GM23338 (cell line): ENCODE data around the gene TUFT1. TPM values are rescaled to one million over a fixed set of nuclear protein-coding genes. Genes with fewer than 3 reads are reported as not detected.

Source experiments
- ATAC-seq: fragments of 200-7000 bp; cut with Tn5 transposase; 3 replicates; pipeline ENCODE4 v1.9.1; 2020
- DNase-seq: peaks from one replicate; pipeline ENCODE4 v3.0.0-alpha.2; 2015; ENCODE audit warnings: low spot score
- H2AFZ ChIP-seq: fragments of 200-600 bp; sonication (generic); 2 replicates; pipeline ENCODE4 v1.8.0; 2016; ENCODE audit warnings: antibody characterized with exemption, mild to moderate bottlenecking, moderate library complexity
- H3F3A ChIP-seq: fragments of 200-600 bp; sonication (generic); replicated peaks from 2 replicates; pipeline ENCODE4 v1.8.0; 2017; ENCODE audit warnings: antibody characterized with exemption, mixed run types, low read depth
- H3K27ac ChIP-seq: fragments of 200-600 bp; sonication (generic); 2 replicates; pipeline ENCODE4 v1.6.1; 2016; ENCODE audit warnings: low read depth
- H3K27me3 ChIP-seq: fragments of 200-600 bp; sonication (generic); 2 replicates; pipeline ENCODE4 v1.8.0; 2016; ENCODE audit warnings: mild to moderate bottlenecking, mixed run types, moderate library complexity; ENCODE audit not compliant: insufficient read depth
- H3K36me3 ChIP-seq: fragments of 200-600 bp; sonication (generic); 2 replicates; pipeline ENCODE4 v1.8.0; 2016; ENCODE audit warnings: mild to moderate bottlenecking; ENCODE audit not compliant: insufficient read depth
- H3K4me1 ChIP-seq: fragments of 200-600 bp; sonication (generic); 2 replicates; pipeline ENCODE4 v1.8.0; 2016; ENCODE audit warnings: mild to moderate bottlenecking, moderate library complexity; ENCODE audit not compliant: insufficient read depth
- H3K4me2 ChIP-seq: fragments of 200-600 bp; sonication (generic); 2 replicates; pipeline ENCODE4 v1.7.1; 2017; ENCODE audit warnings: mixed run types
- H3K4me3 ChIP-seq: fragments of 200-600 bp; sonication (generic); 2 replicates; pipeline ENCODE4 v1.6.1; 2016; ENCODE audit warnings: mixed run types
- H3K79me2 ChIP-seq: fragments of 200-600 bp; sonication (generic); replicated peaks from 2 replicates; pipeline ENCODE4 v1.8.0; 2017; ENCODE audit warnings: mild to moderate bottlenecking; ENCODE audit not compliant: insufficient read depth
- H3K9me2 ChIP-seq: fragments of 200-600 bp; sonication (generic); 2 replicates; pipeline ENCODE4 v1.8.0; 2017; ENCODE audit not compliant: insufficient read depth
- H4K20me1 ChIP-seq: fragments of 200-600 bp; sonication (generic); replicated peaks from 2 replicates; pipeline ENCODE4 v1.8.0; 2017; ENCODE audit warnings: mild to moderate bottlenecking; ENCODE audit not compliant: insufficient read depth
- H3K27ac Mint-ChIP-seq: 2 replicates; pipeline ENCODE4 v1.8.0; 2020; ENCODE audit warnings: inconsistent platforms, mild to moderate bottlenecking, moderate library complexity, mixed read lengths
- H3K27me3 Mint-ChIP-seq: 3 replicates; pipeline ENCODE4 v1.8.0; 2022; ENCODE audit warnings: low read depth, mild to moderate bottlenecking, moderate library complexity, mixed read lengths, inconsistent platforms; ENCODE audit not compliant: insufficient read depth, poor library complexity
- H3K36me3 Mint-ChIP-seq: 3 replicates; pipeline ENCODE4 v1.8.0; 2021; ENCODE audit warnings: low read depth, mild to moderate bottlenecking, inconsistent platforms, moderate library complexity, mixed read lengths
- H3K4me1 Mint-ChIP-seq: 3 replicates; pipeline ENCODE4 v1.8.0; 2020; ENCODE audit warnings: mild to moderate bottlenecking, inconsistent platforms, mixed read lengths
- H3K4me3 Mint-ChIP-seq: 3 replicates; pipeline ENCODE4 v1.8.0; 2021; ENCODE audit warnings: moderate library complexity, mild to moderate bottlenecking, inconsistent platforms, mixed read lengths
- H3K9me3 Mint-ChIP-seq: 3 replicates; pipeline ENCODE4 v1.8.0; 2020; ENCODE audit warnings: moderate library complexity, mild to moderate bottlenecking, inconsistent platforms, mixed read lengths
- CREB1 ChIP-seq: fragments of 250-450 bp; sonication (Bioruptor Pico); IDR thresholded peaks from 2 replicates; pipeline ENCODE4 v1.5.0; 2020; ENCODE audit warnings: low read depth, mild to moderate bottlenecking, moderate library complexity
- EZH2 ChIP-seq: fragments of 200-600 bp; sonication (generic); IDR thresholded peaks from one replicate; pipeline ENCODE4 v1.8.0; 2017; ENCODE audit warnings: antibody characterized with exemption, mild to moderate bottlenecking, low read depth; ENCODE audit not compliant: unreplicated experiment
- EZH2phosphoT487 ChIP-seq: fragments of 200-600 bp; sonication (generic); IDR thresholded peaks from one replicate; pipeline ENCODE4 v1.8.1; 2018; ENCODE audit warnings: antibody characterized with exemption; ENCODE audit not compliant: unreplicated experiment
- JUNB ChIP-seq: IDR thresholded peaks from one replicate; pipeline ENCODE4 v1.6.1; 2016; ENCODE audit warnings: antibody characterized with exemption; ENCODE audit not compliant: unreplicated experiment
- NANOG ChIP-seq: IDR thresholded peaks from 2 replicates; pipeline ENCODE4 v1.6.1; 2016; ENCODE audit warnings: antibody characterized with exemption, borderline replicate concordance
- POLR2AphosphoS5 ChIP-seq: IDR thresholded peaks from 2 replicates; pipeline ENCODE4 v1.6.1; 2016; ENCODE audit warnings: antibody characterized with exemption, low read depth
- STAT1 ChIP-seq: IDR thresholded peaks from one replicate; pipeline ENCODE4 v1.6.1; 2016; ENCODE audit warnings: antibody characterized with exemption; ENCODE audit not compliant: unreplicated experiment
- ZNF114 ChIP-seq: fragments of 250-450 bp; sonication (Bioruptor Pico); IDR thresholded peaks from 2 replicates; pipeline ENCODE4 v1.5.0; 2020; ENCODE audit warnings: mild to moderate bottlenecking, moderate library complexity
- ZNF331 ChIP-seq: fragments of 250-450 bp; sonication (Bioruptor Pico); IDR thresholded peaks from 2 replicates; pipeline ENCODE4 v1.5.0; 2020; ENCODE audit warnings: low read depth, mild to moderate bottlenecking, moderate library complexity
- polyA plus RNA-seq: library from polyadenylated mRNA; unstranded; fragments of >200 nt; fragmentation: Nextera tagmentation; extraction: Ambion mirVana; gene quantifications from 2 replicates; pipeline ENCODE4 v1.2.1, GENCODE V29; 2016
- total RNA-seq: library from RNA; depleted of rRNA; stranded (reverse); fragments of >200 nt; shearing (Covaris generic); gene quantifications from 2 replicates; pipeline ENCODE4 v1.2.3, GENCODE V29; 2014
- TF ChIP-seq, protein P1 (sequence below): fragments of 250-450 bp; sonication (Bioruptor Pico); IDR thresholded peaks from 2 replicates; pipeline ENCODE4 v1.5.0; 2020; ENCODE audit warnings: mild to moderate bottlenecking, moderate library complexity
- TF ChIP-seq, protein P2 (sequence below), 2 experiments: fragments of 200-600 bp in 1 of 2; sonication (generic) in 1 of 2; conservative IDR thresholded peaks; 2 replicates each; pipeline versions ENCODE4 v1.5.1 to v1.6.1; 2016 to 2017; ENCODE audit warnings: antibody characterized with exemption in 2 of 2, low read depth in 2 of 2, mild to moderate bottlenecking in 2 of 2, moderate library complexity in 1 of 2
- TF ChIP-seq, protein P3 (sequence below): IDR thresholded peaks from 2 replicates; pipeline ENCODE4 v1.6.1; 2016; ENCODE audit warnings: antibody characterized with exemption
- TF ChIP-seq, protein P4 (sequence below): IDR thresholded peaks from one replicate; pipeline ENCODE4 v1.6.1; 2018; ENCODE audit warnings: antibody characterized with exemption; ENCODE audit not compliant: unreplicated experiment

The TUFT1 gene
- total and polyA plus RNA-seq, 2 experiments from 2014 or later: 6.0 to 11.9 TPM

DNA sequence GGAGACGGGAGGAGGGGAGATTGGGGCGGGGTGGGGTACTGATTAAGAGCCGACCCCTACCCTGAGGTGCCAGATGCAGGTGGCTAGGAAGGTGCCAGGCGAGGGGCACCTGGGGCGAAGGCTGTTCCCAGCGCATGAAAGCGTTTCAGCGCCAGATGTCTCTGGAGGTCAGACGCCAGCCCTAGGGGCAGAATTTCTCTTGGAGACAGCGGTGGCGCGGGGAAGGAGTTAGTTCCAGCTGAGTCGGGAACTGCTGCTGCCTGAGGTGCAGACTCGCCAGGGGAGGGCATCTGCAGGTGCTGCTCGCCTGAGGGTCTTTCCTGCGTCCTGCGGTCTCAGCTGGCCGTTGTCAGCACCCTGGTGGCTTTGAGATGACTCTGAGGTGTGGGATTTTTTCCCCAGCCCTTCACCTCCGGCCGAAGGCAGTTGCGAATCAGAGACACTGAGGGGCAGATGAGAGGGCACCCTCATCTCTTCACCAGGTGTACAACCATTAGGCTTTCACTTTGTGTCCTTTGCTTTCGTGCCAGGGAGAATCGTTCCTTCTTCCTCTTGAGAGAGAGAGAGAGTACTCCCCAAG, 28.4 kb upstream of the TUFT1 start:
- Mint-ChIP-seq H3K36me3 (peaks cover 10% of the 10 kb centered on the region), H3K27ac (no peak overlapping the region)

More for the DNA sequence above, 28.4 kb upstream of the TUFT1 start:
- no peaks in the 10 kb centered on the region for H3K9me3 Mint-ChIP-seq
- H3K9me2 ChIP-seq: no peaks in the 10 kb centered on the region
- no peaks in the 10 kb centered on the region for H3K36me3 ChIP-seq
- DNase-seq: peak; percentile 74
- H3K4me1 Mint-ChIP-seq: peaks cover 37% of the 10 kb centered on the region
- no peak overlapping the region for H2AFZ ChIP-seq
- peak overlapping the region; percentile 91 for H3K4me3 ChIP-seq
- H3F3A ChIP-seq: peaks cover 37% of the 10 kb centered on the region
- H3K27me3 ChIP-seq: no peaks in the 10 kb centered on the region
- peaks cover 34% of the 10 kb centered on the region for H3K79me2 ChIP-seq
- H3K4me1 ChIP-seq: peaks cover 43% of the 10 kb centered on the region
- peaks cover 5% of the 10 kb centered on the region for H3K27me3 Mint-ChIP-seq
- peak overlapping the region; percentile 96 for H3K4me2 ChIP-seq
- peak; percentile 26 for ATAC-seq
- peak overlapping the region; percentile 89 for H3K27ac ChIP-seq
- peaks cover 7% of the 10 kb centered on the region; the same call in 1 of the 2 replicates for H4K20me1 ChIP-seq
- H3K4me3 Mint-ChIP-seq: peak overlapping the region; percentile 85
- TF ChIP-seq STAT1: no peak
- no peak for TF ChIP-seq EZH2phosphoT487
- no peak for TF ChIP-seq NANOG
- TF ChIP-seq, protein P1, sequence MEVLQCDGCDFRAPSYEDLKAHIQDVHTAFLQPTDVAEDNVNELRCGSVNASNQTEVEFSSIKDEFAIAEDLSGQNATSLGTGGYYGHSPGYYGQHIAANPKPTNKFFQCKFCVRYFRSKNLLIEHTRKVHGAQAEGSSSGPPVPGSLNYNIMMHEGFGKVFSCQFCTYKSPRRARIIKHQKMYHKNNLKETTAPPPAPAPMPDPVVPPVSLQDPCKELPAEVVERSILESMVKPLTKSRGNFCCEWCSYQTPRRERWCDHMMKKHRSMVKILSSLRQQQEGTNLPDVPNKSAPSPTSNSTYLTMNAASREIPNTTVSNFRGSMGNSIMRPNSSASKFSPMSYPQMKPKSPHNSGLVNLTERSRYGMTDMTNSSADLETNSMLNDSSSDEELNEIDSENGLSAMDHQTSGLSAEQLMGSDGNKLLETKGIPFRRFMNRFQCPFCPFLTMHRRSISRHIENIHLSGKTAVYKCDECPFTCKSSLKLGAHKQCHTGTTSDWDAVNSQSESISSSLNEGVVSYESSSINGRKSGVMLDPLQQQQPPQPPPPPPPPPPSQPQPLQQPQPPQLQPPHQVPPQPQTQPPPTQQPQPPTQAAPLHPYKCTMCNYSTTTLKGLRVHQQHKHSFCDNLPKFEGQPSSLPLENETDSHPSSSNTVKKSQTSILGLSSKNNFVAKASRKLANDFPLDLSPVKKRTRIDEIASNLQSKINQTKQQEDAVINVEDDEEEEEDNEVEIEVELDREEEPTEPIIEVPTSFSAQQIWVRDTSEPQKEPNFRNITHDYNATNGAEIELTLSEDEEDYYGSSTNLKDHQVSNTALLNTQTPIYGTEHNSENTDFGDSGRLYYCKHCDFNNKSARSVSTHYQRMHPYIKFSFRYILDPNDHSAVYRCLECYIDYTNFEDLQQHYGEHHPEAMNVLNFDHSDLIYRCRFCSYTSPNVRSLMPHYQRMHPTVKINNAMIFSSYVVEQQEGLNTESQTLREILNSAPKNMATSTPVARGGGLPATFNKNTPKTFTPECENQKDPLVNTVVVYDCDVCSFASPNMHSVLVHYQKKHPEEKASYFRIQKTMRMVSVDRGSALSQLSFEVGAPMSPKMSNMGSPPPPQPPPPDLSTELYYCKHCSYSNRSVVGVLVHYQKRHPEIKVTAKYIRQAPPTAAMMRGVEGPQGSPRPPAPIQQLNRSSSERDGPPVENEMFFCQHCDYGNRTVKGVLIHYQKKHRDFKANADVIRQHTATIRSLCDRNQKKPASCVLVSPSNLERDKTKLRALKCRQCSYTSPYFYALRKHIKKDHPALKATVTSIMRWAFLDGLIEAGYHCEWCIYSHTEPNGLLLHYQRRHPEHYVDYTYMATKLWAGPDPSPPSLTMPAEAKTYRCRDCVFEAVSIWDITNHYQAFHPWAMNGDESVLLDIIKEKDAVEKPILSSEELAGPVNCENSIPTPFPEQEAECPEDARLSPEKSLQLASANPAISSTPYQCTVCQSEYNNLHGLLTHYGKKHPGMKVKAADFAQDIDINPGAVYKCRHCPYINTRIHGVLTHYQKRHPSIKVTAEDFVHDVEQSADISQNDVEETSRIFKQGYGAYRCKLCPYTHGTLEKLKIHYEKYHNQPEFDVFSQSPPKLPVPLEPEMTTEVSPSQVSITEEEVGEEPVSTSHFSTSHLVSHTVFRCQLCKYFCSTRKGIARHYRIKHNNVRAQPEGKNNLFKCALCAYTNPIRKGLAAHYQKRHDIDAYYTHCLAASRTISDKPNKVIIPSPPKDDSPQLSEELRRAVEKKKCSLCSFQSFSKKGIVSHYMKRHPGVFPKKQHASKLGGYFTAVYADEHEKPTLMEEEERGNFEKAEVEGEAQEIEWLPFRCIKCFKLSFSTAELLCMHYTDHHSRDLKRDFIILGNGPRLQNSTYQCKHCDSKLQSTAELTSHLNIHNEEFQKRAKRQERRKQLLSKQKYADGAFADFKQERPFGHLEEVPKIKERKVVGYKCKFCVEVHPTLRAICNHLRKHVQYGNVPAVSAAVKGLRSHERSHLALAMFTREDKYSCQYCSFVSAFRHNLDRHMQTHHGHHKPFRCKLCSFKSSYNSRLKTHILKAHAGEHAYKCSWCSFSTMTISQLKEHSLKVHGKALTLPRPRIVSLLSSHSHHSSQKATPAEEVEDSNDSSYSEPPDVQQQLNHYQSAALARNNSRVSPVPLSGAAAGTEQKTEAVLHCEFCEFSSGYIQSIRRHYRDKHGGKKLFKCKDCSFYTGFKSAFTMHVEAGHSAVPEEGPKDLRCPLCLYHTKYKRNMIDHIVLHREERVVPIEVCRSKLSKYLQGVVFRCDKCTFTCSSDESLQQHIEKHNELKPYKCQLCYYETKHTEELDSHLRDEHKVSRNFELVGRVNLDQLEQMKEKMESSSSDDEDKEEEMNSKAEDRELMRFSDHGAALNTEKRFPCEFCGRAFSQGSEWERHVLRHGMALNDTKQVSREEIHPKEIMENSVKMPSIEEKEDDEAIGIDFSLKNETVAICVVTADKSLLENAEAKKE (CRISPR knock-in tag): no peak
- no peak for TF ChIP-seq JUNB
- TF ChIP-seq, protein P2, sequence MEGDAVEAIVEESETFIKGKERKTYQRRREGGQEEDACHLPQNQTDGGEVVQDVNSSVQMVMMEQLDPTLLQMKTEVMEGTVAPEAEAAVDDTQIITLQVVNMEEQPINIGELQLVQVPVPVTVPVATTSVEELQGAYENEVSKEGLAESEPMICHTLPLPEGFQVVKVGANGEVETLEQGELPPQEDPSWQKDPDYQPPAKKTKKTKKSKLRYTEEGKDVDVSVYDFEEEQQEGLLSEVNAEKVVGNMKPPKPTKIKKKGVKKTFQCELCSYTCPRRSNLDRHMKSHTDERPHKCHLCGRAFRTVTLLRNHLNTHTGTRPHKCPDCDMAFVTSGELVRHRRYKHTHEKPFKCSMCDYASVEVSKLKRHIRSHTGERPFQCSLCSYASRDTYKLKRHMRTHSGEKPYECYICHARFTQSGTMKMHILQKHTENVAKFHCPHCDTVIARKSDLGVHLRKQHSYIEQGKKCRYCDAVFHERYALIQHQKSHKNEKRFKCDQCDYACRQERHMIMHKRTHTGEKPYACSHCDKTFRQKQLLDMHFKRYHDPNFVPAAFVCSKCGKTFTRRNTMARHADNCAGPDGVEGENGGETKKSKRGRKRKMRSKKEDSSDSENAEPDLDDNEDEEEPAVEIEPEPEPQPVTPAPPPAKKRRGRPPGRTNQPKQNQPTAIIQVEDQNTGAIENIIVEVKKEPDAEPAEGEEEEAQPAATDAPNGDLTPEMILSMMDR (conservative IDR thresholded peaks at IDR 0.05; ENCODE audit: low read depth in 2 of 2): no peak
- TF ChIP-seq, protein P3, sequence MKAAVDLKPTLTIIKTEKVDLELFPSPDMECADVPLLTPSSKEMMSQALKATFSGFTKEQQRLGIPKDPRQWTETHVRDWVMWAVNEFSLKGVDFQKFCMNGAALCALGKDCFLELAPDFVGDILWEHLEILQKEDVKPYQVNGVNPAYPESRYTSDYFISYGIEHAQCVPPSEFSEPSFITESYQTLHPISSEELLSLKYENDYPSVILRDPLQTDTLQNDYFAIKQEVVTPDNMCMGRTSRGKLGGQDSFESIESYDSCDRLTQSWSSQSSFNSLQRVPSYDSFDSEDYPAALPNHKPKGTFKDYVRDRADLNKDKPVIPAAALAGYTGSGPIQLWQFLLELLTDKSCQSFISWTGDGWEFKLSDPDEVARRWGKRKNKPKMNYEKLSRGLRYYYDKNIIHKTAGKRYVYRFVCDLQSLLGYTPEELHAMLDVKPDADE: no peak
- TF ChIP-seq ZNF114 (CRISPR knock-in tag): no peak
- TF ChIP-seq, protein P4, sequence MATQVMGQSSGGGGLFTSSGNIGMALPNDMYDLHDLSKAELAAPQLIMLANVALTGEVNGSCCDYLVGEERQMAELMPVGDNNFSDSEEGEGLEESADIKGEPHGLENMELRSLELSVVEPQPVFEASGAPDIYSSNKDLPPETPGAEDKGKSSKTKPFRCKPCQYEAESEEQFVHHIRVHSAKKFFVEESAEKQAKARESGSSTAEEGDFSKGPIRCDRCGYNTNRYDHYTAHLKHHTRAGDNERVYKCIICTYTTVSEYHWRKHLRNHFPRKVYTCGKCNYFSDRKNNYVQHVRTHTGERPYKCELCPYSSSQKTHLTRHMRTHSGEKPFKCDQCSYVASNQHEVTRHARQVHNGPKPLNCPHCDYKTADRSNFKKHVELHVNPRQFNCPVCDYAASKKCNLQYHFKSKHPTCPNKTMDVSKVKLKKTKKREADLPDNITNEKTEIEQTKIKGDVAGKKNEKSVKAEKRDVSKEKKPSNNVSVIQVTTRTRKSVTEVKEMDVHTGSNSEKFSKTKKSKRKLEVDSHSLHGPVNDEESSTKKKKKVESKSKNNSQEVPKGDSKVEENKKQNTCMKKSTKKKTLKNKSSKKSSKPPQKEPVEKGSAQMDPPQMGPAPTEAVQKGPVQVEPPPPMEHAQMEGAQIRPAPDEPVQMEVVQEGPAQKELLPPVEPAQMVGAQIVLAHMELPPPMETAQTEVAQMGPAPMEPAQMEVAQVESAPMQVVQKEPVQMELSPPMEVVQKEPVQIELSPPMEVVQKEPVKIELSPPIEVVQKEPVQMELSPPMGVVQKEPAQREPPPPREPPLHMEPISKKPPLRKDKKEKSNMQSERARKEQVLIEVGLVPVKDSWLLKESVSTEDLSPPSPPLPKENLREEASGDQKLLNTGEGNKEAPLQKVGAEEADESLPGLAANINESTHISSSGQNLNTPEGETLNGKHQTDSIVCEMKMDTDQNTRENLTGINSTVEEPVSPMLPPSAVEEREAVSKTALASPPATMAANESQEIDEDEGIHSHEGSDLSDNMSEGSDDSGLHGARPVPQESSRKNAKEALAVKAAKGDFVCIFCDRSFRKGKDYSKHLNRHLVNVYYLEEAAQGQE: no peak
- no peak for TF ChIP-seq ZNF331 (CRISPR knock-in tag)
- no peak for TF ChIP-seq EZH2
- TF ChIP-seq POLR2AphosphoS5: no peak
- no peak for TF ChIP-seq CREB1 (CRISPR knock-in tag)
